ENCODE measurements around the gene GPRC5A.

Gene GPRC5A

GRCh38 chr12:12907552-12907951 lies 16.2 kb downstream of the GPRC5A start:
- Histone ChIP-seq H3K4me1 (ENCODE audit: insufficient read depth, low read length, severe bottlenecking) (peaks cover 4% of the 10 kb centered on the region), H3K36me3 (ENCODE audit: insufficient read depth, low read length) (no peaks in the 10 kb centered on the region), H3K79me2 (ENCODE audit: insufficient read depth, low read length) (no peaks in the 10 kb centered on the region)

GRCh38 chr12:12908252-12908651 lies 16.9 kb downstream of the GPRC5A start:
- Histone ChIP-seq H3K36me3 (ENCODE audit: insufficient read depth, low read length) (no peaks in the 10 kb centered on the region), H3K27ac (ENCODE audit: low read depth, low read length, poor library complexity, severe bottlenecking) (no peak overlapping the region), H3K27me3 (ENCODE audit: insufficient read depth, low read length) (no peaks in the 10 kb centered on the region; the same call in 1 of the 2 replicates), H3K9me2 (ENCODE audit: low read depth, low read length) (no peaks in the 10 kb centered on the region), H4K20me1 (ENCODE audit: insufficient read depth, low read length) (no peaks in the 10 kb centered on the region), H3K4me2 (ENCODE audit: low read length) (no peak overlapping the region), H3K4me3 (ENCODE audit: low read depth, low read length, poor library complexity, severe bottlenecking) (no peak overlapping the region), H3K9me3 (ENCODE audit: low read length) (no peaks in the 10 kb centered on the region), H3K4me1 (ENCODE audit: insufficient read depth, low read length, severe bottlenecking) (peaks cover 4% of the 10 kb centered on the region), H3K79me2 (ENCODE audit: insufficient read depth, low read length) (no peaks in the 10 kb centered on the region), H3F3A (ENCODE audit: insufficient read depth, low read length) (no peaks in the 10 kb centered on the region), H2AFZ (ENCODE audit: low read length) (no peak overlapping the region), H3K9ac (ENCODE audit: low read length) (no peak overlapping the region)
- no peak for TF ChIP-seq CTCF (IDR thresholded peaks at IDR 0.05; ENCODE audit: low read length)
- no peak for TF ChIP-seq EZH2 (IDR thresholded peaks at IDR 0.05; ENCODE audit: borderline replicate concordance, low read length)

More at GRCh38 chr12:12907552-12907951, 16.2 kb downstream of the GPRC5A start:
- Histone ChIP-seq H3K9ac (ENCODE audit: low read length) (no peak overlapping the region), H4K20me1 (ENCODE audit: insufficient read depth, low read length) (no peaks in the 10 kb centered on the region), H3F3A (ENCODE audit: insufficient read depth, low read length) (no peaks in the 10 kb centered on the region), H3K9me3 (ENCODE audit: low read length) (no peaks in the 10 kb centered on the region), H2AFZ (ENCODE audit: low read length) (no peak overlapping the region), H3K4me3 (ENCODE audit: low read depth, low read length, poor library complexity, severe bottlenecking) (no peak overlapping the region), H3K4me2 (ENCODE audit: low read length) (no peak overlapping the region), H3K27me3 (ENCODE audit: insufficient read depth, low read length) (no peaks in the 10 kb centered on the region; the same call in 1 of the 2 replicates), H3K9me2 (ENCODE audit: low read depth, low read length) (no peaks in the 10 kb centered on the region), H3K27ac (ENCODE audit: low read depth, low read length, poor library complexity, severe bottlenecking) (no peak overlapping the region)
- TF ChIP-seq EZH2 (IDR thresholded peaks at IDR 0.05; ENCODE audit: borderline replicate concordance, low read length) = no peak
- TF ChIP-seq CTCF (IDR thresholded peaks at IDR 0.05; ENCODE audit: low read length) = no peak

- Histone ChIP-seq H3K9me2 (ENCODE audit: low read depth, low read length) (no peaks in the 10 kb centered on the region), H3K4me3 (ENCODE audit: low read depth, low read length, poor library complexity, severe bottlenecking) (no peak overlapping the region), H4K20me1 (ENCODE audit: insufficient read depth, low read length) (no peaks in the 10 kb centered on the region), H3K9ac (ENCODE audit: low read length) (no peak overlapping the region), H2AFZ (ENCODE audit: low read length) (no peak overlapping the region), H3K27me3 (ENCODE audit: insufficient read depth, low read length) (no peaks in the 10 kb centered on the region; the same call in 1 of the 2 replicates), H3K79me2 (ENCODE audit: insufficient read depth, low read length) (no peaks in the 10 kb centered on the region), H3K27ac (ENCODE audit: low read depth, low read length, poor library complexity, severe bottlenecking) (no peak overlapping the region), H3F3A (ENCODE audit: insufficient read depth, low read length) (no peaks in the 10 kb centered on the region), H3K9me3 (ENCODE audit: low read length) (no peaks in the 10 kb centered on the region), H3K36me3 (ENCODE audit: insufficient read depth, low read length) (no peaks in the 10 kb centered on the region), H3K4me1 (ENCODE audit: insufficient read depth, low read length, severe bottlenecking) (peaks cover 4% of the 10 kb centered on the region), H3K4me2 (ENCODE audit: low read length) (no peak overlapping the region)
- TF ChIP-seq CTCF (IDR thresholded peaks at IDR 0.05; ENCODE audit: low read length) = no peak
- TF ChIP-seq EZH2 (IDR thresholded peaks at IDR 0.05; ENCODE audit: borderline replicate concordance, low read length) = no peak
Measured at GRCh38 chr12:12908711-12909110, 17.3 kb downstream of the GPRC5A start.

Data from OCI-LY1 (cell line).